K562 (cell line): ENCODE measurements around the gene CIAO2B. TPM values are rescaled to one million over a fixed set of nuclear protein-coding genes. Genes with fewer than 3 reads are reported as not detected.

Source experiments
- E2F4 ChIP-seq: sonication (generic); formaldehyde crosslinking; IDR thresholded peaks from 2 replicates; pipeline ENCODE4 v1.8.0; 2022; ENCODE audit warnings: mild to moderate bottlenecking, low read depth, missing genetic modification reagents
- EHMT2 ChIP-seq: fragments of 450-650 bp; IDR thresholded peaks from 2 replicates; pipeline ENCODE4 v1.6.1; 2018; ENCODE audit warnings: antibody characterized with exemption
- EWSR1 ChIP-seq: fragments of 450-650 bp; IDR thresholded peaks from 2 replicates; pipeline ENCODE4 v1.6.1; 2018; ENCODE audit warnings: borderline replicate concordance, mild to moderate bottlenecking, low read depth, moderate library complexity; ENCODE audit not compliant: partially characterized antibody
- FOSL1 ChIP-seq: fragments of 200-800 bp; sonication (Bioruptor generic); conservative IDR thresholded peaks from 2 replicates; pipeline ENCODE4 v1.6.1; 2016; ENCODE audit warnings: missing genetic modification characterization, missing compliant biosample characterization
- ID3 ChIP-seq, 2 experiments: fragments of 250-450 bp in 1 of 2; fragments of 450-650 bp in 1 of 2; sonication (Bioruptor Pico) in 1 of 2; IDR thresholded peaks; 2 replicates each; pipeline versions ENCODE4 v1.6.1 to v1.8.0; 2016 to 2021; ENCODE audit warnings: mild to moderate bottlenecking in 2 of 2, moderate library complexity in 2 of 2, missing compliant biosample characterization in 1 of 2, missing genetic modification characterization in 1 of 2
- MAX ChIP-seq: sonication (generic); formaldehyde crosslinking; IDR thresholded peaks from 2 replicates; pipeline ENCODE4 v1.9.0; 2022; ENCODE audit warnings: mild to moderate bottlenecking, missing genetic modification reagents
- MEIS2 ChIP-seq: fragments of 450-650 bp; IDR thresholded peaks from 2 replicates; pipeline ENCODE4 v1.6.1; 2014; ENCODE audit warnings: mild to moderate bottlenecking; ENCODE audit not compliant: partially characterized antibody
- MTA3 ChIP-seq: fragments of 450-650 bp; formaldehyde crosslinking; IDR thresholded peaks from 2 replicates; pipeline ENCODE4 v1.6.1; 2017; ENCODE audit warnings: mild to moderate bottlenecking, borderline replicate concordance
- NFIC ChIP-seq: fragments of 450-650 bp; IDR thresholded peaks from 2 replicates; pipeline ENCODE4 v1.6.1; 2017; ENCODE audit warnings: mild to moderate bottlenecking, inconsistent platforms
- NFIX ChIP-seq: fragments of 250-450 bp; sonication (Bioruptor Pico); IDR thresholded peaks from 2 replicates; pipeline ENCODE4 v1.4.0; 2020; ENCODE audit warnings: low read depth, mild to moderate bottlenecking, moderate library complexity
- NFYB ChIP-seq: IDR thresholded peaks from 2 replicates; pipeline ENCODE4 v1.6.1; 2011; ENCODE audit warnings: mild to moderate bottlenecking, moderate library complexity; ENCODE audit not compliant: insufficient read length; ENCODE audit errors: extremely low read depth
- NR1H2 ChIP-seq: sonication (generic); formaldehyde crosslinking; IDR thresholded peaks from 2 replicates; pipeline ENCODE4 v1.4.0; 2020; ENCODE audit warnings: mild to moderate bottlenecking, missing genetic modification reagents
- PBX2 ChIP-seq, 2 experiments: IDR thresholded peaks in 1 of 2; conservative IDR thresholded peaks in 1 of 2; 2 replicates each; pipeline ENCODE4 v1.6.1; 2016; ENCODE audit warnings: low read depth in 2 of 2, mild to moderate bottlenecking in 1 of 2, missing compliant biosample characterization in 1 of 2, missing genetic modification characterization in 1 of 2, moderate library complexity in 1 of 2
- PML ChIP-seq: IDR thresholded peaks from 2 replicates; pipeline ENCODE4 v1.6.1; 2012; ENCODE audit warnings: low read length, inconsistent platforms
- RAD21 ChIP-seq, 2 experiments: fragments of 250-450 bp in 1 of 2; fragments of 450-650 bp in 1 of 2; sonication (Bioruptor Pico) in 1 of 2; formaldehyde crosslinking in 1 of 2; IDR thresholded peaks in 1 of 2; conservative IDR thresholded peaks in 1 of 2; 2 replicates each; pipeline versions ENCODE4 v1.4.0 to v1.8.0; 2020 to 2022; ENCODE audit warnings: mild to moderate bottlenecking in 2 of 2, moderate library complexity in 1 of 2
- SP1 ChIP-seq: sonication (generic); formaldehyde crosslinking; IDR thresholded peaks from 2 replicates; pipeline ENCODE4 v1.8.1; 2022; ENCODE audit warnings: mild to moderate bottlenecking, missing genetic modification reagents
- TFAM ChIP-seq: fragments of 250-450 bp; sonication (Bioruptor Pico); conservative IDR thresholded peaks from 2 replicates; pipeline ENCODE4 v1.5.0; 2021; ENCODE audit warnings: mild to moderate bottlenecking, moderate library complexity
- ZNF23 ChIP-seq: fragments of 250-450 bp; sonication (Bioruptor Pico); IDR thresholded peaks from 2 replicates; pipeline ENCODE4 v1.4.0; 2020; ENCODE audit warnings: mild to moderate bottlenecking
- ZNF274 ChIP-seq: IDR thresholded peaks from 2 replicates; pipeline ENCODE4 v1.6.1; 2011; ENCODE audit warnings: low read depth, mild to moderate bottlenecking, low read length, moderate library complexity, borderline replicate concordance
- ZNF512 ChIP-seq: IDR thresholded peaks from 2 replicates; pipeline ENCODE4 v1.6.1; 2016; ENCODE audit warnings: missing genetic modification characterization, missing compliant biosample characterization
- polyA plus RNA-seq, 8 experiments: library from polyadenylated mRNA; depleted of rRNA in 4 of 8; stranded (reverse) in 5 of 8; unstranded in 3 of 8; fragments of >200 nt; fragmentation: Nextera tagmentation in 2 of 8; fragmentation: Illumina TruSeq in 1 of 8; extraction: Ambion mirVana in 2 of 8; extraction: Trizol in 1 of 8; gene quantifications; 2 replicates each; pipeline versions ENCODE4 v1.2.1 to v1.2.3, GENCODE V29; 2011 to 2014; ENCODE audit warnings: inconsistent platforms in 1 of 8, missing spikeins in 1 of 8
- total RNA-seq, 7 experiments: library from RNA; depleted of rRNA in 6 of 7; stranded (reverse); fragments of >200 nt in 6 of 7; fragmentation: Illumina TruSeq in 2 of 7; extraction: Trizol in 2 of 7; gene quantifications; 2 replicates each; pipeline versions ENCODE4 v1.2.1 to v1.2.3, GENCODE V29; 2011 to 2021; ENCODE audit warnings: low replicate concordance in 1 of 7

Gene CIAO2B
- total and polyA plus RNA-seq, 9 of the 15 experiments (the other 6 are each of a cell fraction or from before 2014, with no cell fraction given): 86.8 to 182 (median 113) TPM

GRCh38 chr16:66905633-66906539, 28.3 kb downstream of the CIAO2B start (continued):
- no peak for TF ChIP-seq EWSR1
- no peak for TF ChIP-seq FOSL1
- peak; percentile 92 for TF ChIP-seq MEIS2
- TF ChIP-seq PML: no peak
- TF ChIP-seq TFAM (CRISPR knock-in tag): no peak
- no peak for TF ChIP-seq RAD21 (CRISPR knock-in tag; conservative IDR thresholded peaks at IDR 0.05 in 1 of 2, IDR thresholded peaks at IDR 0.05 in 1 of 2)
- 0 out of 2 replicates have a peak, but pooled peaks have one; percentile 7 for TF ChIP-seq EHMT2
- peak; percentile 17; the same call in 1 of the 2 replicates for TF ChIP-seq MAX (CRISPR knock-in tag)
- TF ChIP-seq PBX2 (CRISPR knock-in tag; IDR thresholded peaks at IDR 0.05; ENCODE audit: low read depth): no peak
- peak; percentile 81 for TF ChIP-seq PBX2 (tag; conservative IDR thresholded peaks at IDR 0.05; ENCODE audit: low read depth)
- no peak for TF ChIP-seq NR1H2 (CRISPR knock-in tag)
- peak; percentile 31 for TF ChIP-seq NFYB
- TF ChIP-seq SP1 (CRISPR knock-in tag): 0 out of 2 replicates have a peak, but pooled peaks have one; percentile 22
- TF ChIP-seq E2F4 (CRISPR knock-in tag): no peak
- TF ChIP-seq ZNF274: no peak
- no peak for TF ChIP-seq ID3 (CRISPR knock-in tag; IDR thresholded peaks at IDR 0.05)
- TF ChIP-seq ID3 (tag; IDR thresholded peaks at IDR 0.05): no peak
- no peak for TF ChIP-seq ZNF23 (CRISPR knock-in tag)
- TF ChIP-seq NFIC: peak; percentile 99
- no peak for TF ChIP-seq ZNF512
- TF ChIP-seq MTA3: no peak
- TF ChIP-seq NFIX: peak; percentile 46; the same call in 1 of the 2 replicates
